NCI-H146 treated with DMSO at 0.1 percent for 48 hours (cell line): ENCODE results near the gene NCK2.

ENCODE experiments used
- DNase-seq: peaks from one replicate; lab custom pipeline; 2025; ENCODE audit not compliant: unreplicated experiment; lab: John Stamatoyannopoulos, UW

NCK2 gene

GRCh38 chr2:105774781-105775337 is 30.1 kb downstream of the NCK2 start:
- DNase-seq, result no peak

DNA sequence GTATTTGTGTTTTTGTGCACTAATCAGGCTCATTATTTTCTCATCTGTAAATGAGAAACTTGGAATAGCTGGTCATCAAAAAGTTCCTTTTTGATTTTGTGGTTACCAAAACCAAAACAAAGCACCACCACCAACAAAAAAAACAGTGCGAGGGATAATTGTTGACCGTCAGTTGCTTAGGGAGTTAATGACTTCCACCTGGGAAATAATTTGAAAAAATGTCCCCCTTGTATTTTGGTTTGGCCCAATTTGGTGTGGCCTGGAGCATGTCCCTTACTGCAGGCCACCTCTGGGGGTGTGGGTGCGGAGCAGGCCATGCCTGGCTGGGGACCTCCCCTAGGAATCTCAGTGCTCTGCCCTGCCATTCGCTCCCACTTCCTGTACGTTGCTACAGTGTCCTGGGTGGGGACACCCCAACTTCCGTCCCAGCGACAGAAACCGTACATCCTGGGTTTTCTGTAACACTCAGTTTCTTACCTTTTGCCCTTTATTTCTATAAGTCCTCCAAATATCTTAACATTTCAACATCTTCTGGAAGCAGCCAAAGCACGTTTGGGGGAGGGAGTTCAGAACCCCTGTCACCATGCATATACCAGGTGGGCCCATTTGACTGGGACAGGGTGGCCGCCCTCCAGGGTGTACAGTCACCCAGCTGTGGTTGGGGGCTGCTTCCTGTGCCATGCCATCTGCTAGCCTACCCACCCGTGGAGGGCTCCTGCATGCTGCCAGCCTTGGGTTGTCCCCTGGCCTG is 31.3 kb downstream of the NCK2 start:
- no peak for DNase-seq

- no peak for DNase-seq
These were observed 31.8 kb downstream of the NCK2 start for GRCh38 chr2:105776560-105776928.

- no peak for DNase-seq
These were observed 32.3 kb downstream of the NCK2 start for GRCh38 chr2:105777031-105777482.

- DNase-seq, result no peak
These were observed 32.9 kb downstream of the NCK2 start for GRCh38 chr2:105777506-105778055.

GRCh38 chr2:105778080-105778607 is 33.4 kb downstream of the NCK2 start:
- no peak for DNase-seq

GRCh38 chr2:105779394-105779793 is 34.7 kb downstream of the NCK2 start:
- DNase-seq, result no peak

DNA sequence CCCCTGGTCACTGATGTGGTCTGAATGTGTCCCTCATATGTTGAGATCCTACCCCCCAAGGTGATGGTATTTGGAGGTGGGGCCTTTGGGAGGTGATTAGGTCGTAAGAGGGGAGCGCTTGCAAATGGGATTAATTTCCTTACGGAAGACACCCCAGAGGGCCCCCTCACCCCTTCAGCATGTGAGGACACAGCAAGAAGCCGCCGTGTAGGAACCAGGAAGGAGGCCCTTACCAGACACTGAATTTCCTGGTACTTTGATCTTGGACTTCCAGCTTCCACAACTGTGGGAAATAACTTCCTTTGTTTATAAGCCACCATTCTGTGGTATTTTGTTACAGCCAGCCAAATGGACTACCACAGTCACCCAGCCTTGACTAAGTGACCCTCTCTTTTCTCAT is 35.9 kb downstream of the NCK2 start:
- no peak for DNase-seq

GRCh38 chr2:105781274-105781978 is 36.7 kb downstream of the NCK2 start:
- no peak for DNase-seq

GRCh38 chr2:105782123-105782522 is 37.4 kb downstream of the NCK2 start:
- no peak for DNase-seq

- DNase-seq, result no peak
These were observed 37.9 kb downstream of the NCK2 start for GRCh38 chr2:105782646-105783045.

- DNase-seq, result no peak
These were observed 38.5 kb downstream of the NCK2 start for GRCh38 chr2:105783151-105783738.

- no peak for DNase-seq
These were observed 39.3 kb downstream of the NCK2 start for GRCh38 chr2:105783972-105784371.

DNA sequence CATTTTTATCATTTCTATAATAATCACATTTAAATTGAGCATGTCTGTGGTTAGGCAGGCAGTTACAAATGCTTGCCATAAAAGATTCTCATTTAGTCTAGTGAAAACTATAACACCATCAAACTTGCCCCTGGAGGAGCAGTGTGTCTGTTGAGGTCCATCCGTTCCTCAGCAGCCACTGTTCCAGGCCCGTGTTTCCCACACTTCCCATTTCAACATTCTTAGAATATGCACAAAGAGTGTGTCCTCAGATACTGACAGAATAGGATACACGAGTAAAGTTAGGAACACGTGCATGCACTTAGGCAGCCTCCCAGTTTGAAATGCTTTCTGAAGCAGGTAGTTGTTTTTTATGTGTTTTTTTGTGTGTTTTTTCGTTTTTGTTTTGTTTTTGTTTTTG is 39.9 kb downstream of the NCK2 start:
- no peak for DNase-seq

GRCh38 chr2:105785095-105785847 is 40.6 kb downstream of the NCK2 start:
- peak; percentile 49 for DNase-seq

DNA sequence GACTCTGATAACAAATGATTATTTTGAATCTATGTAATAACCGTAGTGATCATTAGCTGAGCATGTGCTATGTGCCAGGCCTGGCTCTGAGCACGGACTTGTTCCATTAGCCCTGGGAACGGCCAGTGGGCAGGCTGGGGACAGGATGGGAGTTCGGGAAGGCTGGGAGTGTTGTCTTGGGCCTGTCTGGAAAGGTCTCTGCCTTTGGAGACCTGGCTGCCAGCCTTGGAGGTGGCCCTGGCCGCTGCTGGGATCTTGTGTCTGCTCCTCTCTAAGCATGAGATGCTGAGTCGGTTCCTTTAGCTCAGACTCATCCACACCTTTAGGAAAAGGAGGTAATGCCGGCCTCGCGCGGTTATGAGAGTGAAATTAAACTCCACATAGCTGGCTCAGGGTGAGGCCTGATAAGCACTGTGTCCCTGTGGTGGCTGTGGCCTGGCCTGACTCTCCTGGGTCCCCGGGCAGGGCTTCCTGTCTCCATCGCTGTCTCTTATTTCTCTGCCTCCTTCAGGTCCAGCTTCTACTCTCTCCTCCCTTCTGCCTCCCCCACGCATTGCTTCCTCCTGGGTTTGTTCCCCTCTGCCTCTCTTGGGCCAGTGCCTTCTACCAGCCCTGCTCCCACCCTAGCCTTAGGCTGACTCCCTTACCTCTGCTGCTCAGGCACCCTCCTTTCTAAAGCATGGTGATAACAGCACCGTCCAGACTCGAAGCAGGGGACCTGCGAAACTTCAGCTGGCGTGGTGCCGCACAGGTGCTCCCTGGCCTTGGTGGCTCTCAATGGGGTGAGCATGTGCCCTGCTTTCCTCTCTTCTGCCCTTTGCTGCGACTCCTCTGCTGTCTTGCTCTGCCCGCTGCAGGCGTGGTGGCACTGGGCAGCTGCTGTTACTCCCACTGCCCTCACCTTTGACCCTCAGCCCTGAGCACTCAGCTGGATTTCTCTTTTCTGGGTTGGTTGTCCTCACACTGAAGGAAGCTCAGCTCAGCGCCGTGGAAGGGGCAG is 41.8 kb downstream of the NCK2 start:
- no peak for DNase-seq

- DNase-seq, result no peak
These were observed 42.9 kb downstream of the NCK2 start for GRCh38 chr2:105787376-105788318.

DNA sequence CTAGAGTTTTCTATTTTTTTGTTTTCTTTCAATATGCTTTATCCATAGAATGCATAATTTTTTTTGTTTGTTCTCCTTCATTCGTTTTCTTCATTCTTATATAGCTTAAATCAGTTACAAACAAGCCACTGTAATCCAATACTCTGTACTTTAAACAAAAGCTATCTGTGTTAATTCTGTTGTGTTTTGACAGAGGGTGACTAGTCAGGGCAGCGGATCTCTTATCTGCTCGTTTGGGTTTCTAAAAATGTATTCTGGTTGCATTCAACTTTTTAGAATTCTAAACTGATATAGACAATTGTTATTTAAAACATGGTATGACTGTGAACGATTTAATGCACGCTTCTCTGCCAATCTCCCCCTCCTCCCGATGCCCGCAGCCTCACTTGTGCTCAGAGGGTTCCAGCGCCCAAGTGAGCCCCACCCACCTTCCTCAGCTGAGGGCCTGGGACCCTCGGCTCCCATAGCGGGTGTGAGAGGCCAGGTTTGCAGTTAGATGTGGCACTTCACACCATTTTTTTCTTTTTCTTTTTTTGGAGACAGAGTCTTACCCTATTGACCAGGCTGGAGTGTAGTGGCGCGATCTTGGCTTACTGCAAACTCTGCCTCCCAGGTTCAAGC is 44.1 kb downstream of the NCK2 start:
- no peak for DNase-seq
